ENCODE data around the gene EFNA1. TPM values are rescaled to one million over a fixed set of nuclear protein-coding genes. Genes with fewer than 3 reads are reported as not detected.

Gene EFNA1
- total RNA-seq, 1 donor from 2014 or later = 1.7 TPM

DNA sequence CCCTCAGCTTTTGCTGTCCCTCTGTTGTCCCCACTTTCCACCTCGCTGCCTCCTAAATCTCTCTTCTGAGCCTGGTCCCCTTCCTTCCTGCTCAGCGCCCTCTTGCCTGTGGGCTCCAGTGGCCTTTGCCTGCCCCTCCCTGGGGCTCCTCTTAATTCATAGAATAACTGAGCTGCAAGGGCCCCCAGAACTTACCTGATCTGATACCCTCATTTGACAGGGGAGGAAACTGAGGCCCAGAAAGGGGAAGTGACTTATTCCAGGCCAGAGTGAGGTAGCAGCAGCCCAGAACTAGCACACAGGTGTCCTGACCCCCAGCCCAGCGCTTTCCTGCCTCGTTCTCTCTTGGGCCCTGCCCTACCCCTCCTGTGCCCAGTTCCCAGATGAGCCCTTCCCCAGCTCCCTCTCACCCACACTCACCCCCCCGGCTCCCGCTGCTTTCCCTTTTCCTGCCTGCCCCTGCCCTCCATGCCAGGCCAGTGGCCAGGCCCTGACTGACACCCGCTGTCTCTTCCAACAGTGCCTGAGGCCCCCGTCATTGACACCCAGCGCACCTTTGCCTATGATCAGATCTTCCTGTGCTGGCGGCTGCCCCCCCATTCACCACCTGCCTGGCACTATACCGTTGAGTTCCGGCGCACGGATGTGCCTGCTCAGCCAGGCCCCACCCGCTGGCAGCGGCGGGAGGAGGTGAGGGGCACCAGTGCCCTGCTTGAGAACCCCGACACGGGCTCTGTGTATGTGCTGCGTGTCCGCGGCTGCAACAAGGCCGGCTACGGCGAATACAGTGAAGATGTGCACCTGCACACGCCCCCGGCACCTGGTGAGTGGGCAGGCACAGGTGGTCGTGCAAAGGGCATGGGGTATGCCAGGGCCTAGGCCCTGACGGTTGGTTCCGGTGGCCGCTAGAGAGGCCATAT is 51.7 kb downstream of the EFNA1 start:
- H3K27ac Mint-ChIP-seq (ENCODE audit: unreplicated experiment) = no peak overlapping the region

GRCh38 chr1:155181371-155182051 is 53.8 kb downstream of the EFNA1 start:
- Mint-ChIP-seq H3K9me3 (ENCODE audit: unreplicated experiment) (no peaks in the 10 kb centered on the region), H3K27ac (ENCODE audit: unreplicated experiment) (no peak overlapping the region), H3K4me3 (ENCODE audit: unreplicated experiment) (no peak overlapping the region), H3K27me3 (ENCODE audit: unreplicated experiment) (peaks cover 4% of the 10 kb centered on the region), H3K36me3 (ENCODE audit: unreplicated experiment) (peaks cover 1% of the 10 kb centered on the region), H3K4me1 (ENCODE audit: low read depth, unreplicated experiment) (peaks cover under 1% of the 10 kb centered on the region)
- no peak for TF ChIP-seq CTCF (IDR thresholded peaks at IDR 0.05; ENCODE audit: partially characterized antibody, unreplicated experiment)
- DNase-seq = no peak

More for the DNA sequence above, 51.7 kb downstream of the EFNA1 start:
- Mint-ChIP-seq H3K9me3 (ENCODE audit: unreplicated experiment) (peaks cover 2% of the 10 kb centered on the region), H3K27me3 (ENCODE audit: unreplicated experiment) (peaks cover 7% of the 10 kb centered on the region), H3K4me1 (ENCODE audit: low read depth, unreplicated experiment) (peaks cover 4% of the 10 kb centered on the region), H3K36me3 (ENCODE audit: unreplicated experiment) (peaks cover 5% of the 10 kb centered on the region), H3K4me3 (ENCODE audit: unreplicated experiment) (peak overlapping the region; percentile 69)
- no peak for TF ChIP-seq CTCF (IDR thresholded peaks at IDR 0.05; ENCODE audit: partially characterized antibody, unreplicated experiment)
- peak; percentile 7 for DNase-seq

DNA sequence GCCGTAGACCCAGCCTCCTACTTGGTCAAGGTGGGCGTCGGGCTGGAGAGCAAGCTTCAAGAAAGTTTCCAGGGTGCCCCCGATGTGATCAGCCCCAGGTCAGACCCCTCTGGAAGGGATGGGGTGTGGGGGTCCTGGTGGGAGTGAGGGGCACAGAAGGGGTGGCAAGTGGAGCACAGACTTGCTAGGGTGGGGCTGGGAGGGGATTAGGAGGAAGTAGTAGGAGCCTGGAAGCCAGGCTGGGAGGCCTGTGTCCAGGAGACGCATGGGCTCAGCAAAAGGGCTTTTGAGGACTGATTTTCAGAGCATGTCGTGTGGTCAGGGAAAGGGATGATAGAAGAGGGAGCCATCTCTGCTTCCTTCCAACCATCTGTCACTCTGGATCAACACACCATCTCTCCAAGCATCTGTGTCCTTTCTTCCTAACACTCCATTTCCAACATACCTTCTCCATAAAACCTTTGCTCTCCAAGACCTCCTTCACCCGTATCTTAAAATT is 54.4 kb downstream of the EFNA1 start:
- no peak for TF ChIP-seq CTCF (IDR thresholded peaks at IDR 0.05; ENCODE audit: partially characterized antibody, unreplicated experiment)
- DNase-seq = no peak
- peaks cover 9% of the 10 kb centered on the region for H3K27me3 Mint-ChIP-seq (ENCODE audit: unreplicated experiment)
- H3K4me1 Mint-ChIP-seq (ENCODE audit: low read depth, unreplicated experiment) = no peaks in the 10 kb centered on the region
- peak overlapping the region; percentile 21 for H3K4me3 Mint-ChIP-seq (ENCODE audit: unreplicated experiment)
- H3K27ac Mint-ChIP-seq (ENCODE audit: unreplicated experiment) = no peak overlapping the region
- H3K9me3 Mint-ChIP-seq (ENCODE audit: unreplicated experiment) = peaks cover 3% of the 10 kb centered on the region
- H3K36me3 Mint-ChIP-seq (ENCODE audit: unreplicated experiment) = no peaks in the 10 kb centered on the region

GRCh38 chr1:155183775-155184221 is 56.1 kb downstream of the EFNA1 start:
- Mint-ChIP-seq H3K27me3 (ENCODE audit: unreplicated experiment) (peaks cover 12% of the 10 kb centered on the region), H3K36me3 (ENCODE audit: unreplicated experiment) (no peaks in the 10 kb centered on the region), H3K27ac (ENCODE audit: unreplicated experiment) (peak overlapping the region; percentile 55), H3K9me3 (ENCODE audit: unreplicated experiment) (peaks cover 8% of the 10 kb centered on the region), H3K4me1 (ENCODE audit: low read depth, unreplicated experiment) (no peaks in the 10 kb centered on the region), H3K4me3 (ENCODE audit: unreplicated experiment) (no peak overlapping the region)
- TF ChIP-seq CTCF (IDR thresholded peaks at IDR 0.05; ENCODE audit: partially characterized antibody, unreplicated experiment) = no peak
- DNase-seq = no peak
